Cardiac fibroblast (primary cell): ENCODE measurements around the gene APH1B.

Source experiments
- DNase-seq, 2 donors: peaks; one replicate each; pipeline versions ENCODE4 v3.0.0 to v3.0.0-alpha.2; 2010; ENCODE audit warnings: low read depth in 2 of 2
- H3K4me3 ChIP-seq, 2 donors: replicated peaks in 1 of 2; 1 replicate in 1 of 2; 2 replicates in 1 of 2; pipeline ENCODE4 v1.5.1; 2011; ENCODE audit warnings: low read depth in 2 of 2, low read length in 2 of 2, mild to moderate bottlenecking in 2 of 2, moderate library complexity in 1 of 2
- TF ChIP-seq, protein P1 (sequence below): IDR thresholded peaks from one replicate; pipeline ENCODE4 v1.5.1; 2011; ENCODE audit warnings: low read depth, mild to moderate bottlenecking, low read length, inconsistent platforms

Gene APH1B

DNA sequence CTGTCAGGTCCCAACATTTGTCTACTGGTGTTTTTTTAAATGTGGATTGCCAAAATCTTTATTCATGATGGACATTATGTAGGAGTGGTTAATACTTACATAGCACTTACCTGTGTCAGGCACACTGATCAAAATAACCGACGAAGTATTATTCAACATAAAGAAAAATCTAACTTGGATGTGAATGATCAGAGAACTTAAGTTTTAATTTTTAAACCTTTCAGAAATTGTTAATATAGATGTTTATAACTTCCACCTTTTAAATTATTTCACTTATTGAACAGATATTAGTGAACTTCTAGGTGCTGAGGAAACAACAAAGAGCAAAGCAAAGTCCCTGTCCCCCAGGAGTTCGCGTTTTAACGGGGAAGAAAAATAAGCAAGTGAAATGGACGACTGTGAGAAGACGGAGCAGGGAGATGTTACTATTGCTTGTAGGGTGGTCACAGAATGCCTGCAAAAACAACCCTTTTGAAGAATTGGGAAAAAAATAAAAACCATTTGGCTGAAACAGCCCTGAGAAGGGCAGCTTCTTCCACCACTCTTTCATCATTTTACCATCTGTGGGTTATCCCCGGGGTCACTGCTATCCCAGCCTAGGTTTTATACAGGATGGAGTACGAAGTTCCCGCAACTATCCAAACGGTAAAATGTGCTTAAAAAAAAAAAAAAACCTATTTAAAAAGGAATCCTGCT lies 915 bp upstream of the APH1B start:
- no peak for DNase-seq
- peak overlapping the region; percentile 56 to 80 for H3K4me3 ChIP-seq
- TF ChIP-seq, protein P1, sequence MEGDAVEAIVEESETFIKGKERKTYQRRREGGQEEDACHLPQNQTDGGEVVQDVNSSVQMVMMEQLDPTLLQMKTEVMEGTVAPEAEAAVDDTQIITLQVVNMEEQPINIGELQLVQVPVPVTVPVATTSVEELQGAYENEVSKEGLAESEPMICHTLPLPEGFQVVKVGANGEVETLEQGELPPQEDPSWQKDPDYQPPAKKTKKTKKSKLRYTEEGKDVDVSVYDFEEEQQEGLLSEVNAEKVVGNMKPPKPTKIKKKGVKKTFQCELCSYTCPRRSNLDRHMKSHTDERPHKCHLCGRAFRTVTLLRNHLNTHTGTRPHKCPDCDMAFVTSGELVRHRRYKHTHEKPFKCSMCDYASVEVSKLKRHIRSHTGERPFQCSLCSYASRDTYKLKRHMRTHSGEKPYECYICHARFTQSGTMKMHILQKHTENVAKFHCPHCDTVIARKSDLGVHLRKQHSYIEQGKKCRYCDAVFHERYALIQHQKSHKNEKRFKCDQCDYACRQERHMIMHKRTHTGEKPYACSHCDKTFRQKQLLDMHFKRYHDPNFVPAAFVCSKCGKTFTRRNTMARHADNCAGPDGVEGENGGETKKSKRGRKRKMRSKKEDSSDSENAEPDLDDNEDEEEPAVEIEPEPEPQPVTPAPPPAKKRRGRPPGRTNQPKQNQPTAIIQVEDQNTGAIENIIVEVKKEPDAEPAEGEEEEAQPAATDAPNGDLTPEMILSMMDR, result no peak

DNA sequence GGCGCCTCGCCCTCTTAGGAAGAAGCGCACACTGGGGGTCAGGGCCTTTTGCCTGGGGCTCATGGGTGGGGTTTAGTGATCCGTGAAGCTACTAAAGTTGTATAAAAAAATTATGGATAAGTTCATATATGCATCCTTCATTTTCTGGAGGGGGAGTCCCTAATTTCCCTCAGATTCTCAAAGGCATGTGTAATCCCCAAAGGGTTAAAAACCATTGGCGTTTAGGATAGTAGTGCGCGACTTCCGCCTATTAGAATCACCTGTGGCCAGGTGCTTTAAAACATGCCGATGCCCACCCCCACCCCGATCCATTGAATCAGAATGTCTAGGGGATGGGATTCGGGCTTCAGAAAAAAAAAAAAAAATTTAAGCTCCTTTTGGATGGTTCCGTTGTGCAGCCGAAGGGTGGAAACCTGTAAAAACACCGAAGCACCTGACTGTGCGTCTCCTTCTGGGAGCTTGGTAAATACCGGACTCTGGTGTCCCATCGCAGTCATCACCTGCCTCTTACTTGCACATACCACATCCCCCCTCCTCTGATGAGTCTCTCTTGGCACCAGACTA lies 570 bp downstream of the APH1B start:
- no peak for DNase-seq
- TF ChIP-seq, protein P1, result no peak
- peak overlapping the region; percentile 79 to 80 for H3K4me3 ChIP-seq

DNA sequence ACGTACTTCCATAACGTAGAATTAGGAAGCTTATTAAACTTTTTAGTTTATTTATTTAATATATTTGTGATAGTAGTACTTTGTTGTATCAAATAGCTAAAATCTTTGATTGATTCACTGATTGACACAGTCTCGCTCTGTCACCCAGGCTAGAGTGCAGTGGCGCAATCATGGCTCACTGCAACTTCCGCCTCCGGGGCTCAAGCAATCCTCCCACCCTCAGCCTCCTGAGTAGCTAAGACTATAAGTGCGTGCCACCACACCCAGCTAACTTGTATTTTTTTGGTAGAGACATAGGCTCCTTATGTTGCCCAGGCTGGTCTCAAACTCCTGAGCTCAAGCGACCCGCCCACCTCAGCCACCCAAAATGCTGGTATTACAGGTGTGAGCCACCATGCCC lies 5.7 kb downstream of the APH1B start:
- H3K4me3 ChIP-seq, result no peak overlapping the region
- TF ChIP-seq, protein P1, result no peak
- no peak for DNase-seq

DNA sequence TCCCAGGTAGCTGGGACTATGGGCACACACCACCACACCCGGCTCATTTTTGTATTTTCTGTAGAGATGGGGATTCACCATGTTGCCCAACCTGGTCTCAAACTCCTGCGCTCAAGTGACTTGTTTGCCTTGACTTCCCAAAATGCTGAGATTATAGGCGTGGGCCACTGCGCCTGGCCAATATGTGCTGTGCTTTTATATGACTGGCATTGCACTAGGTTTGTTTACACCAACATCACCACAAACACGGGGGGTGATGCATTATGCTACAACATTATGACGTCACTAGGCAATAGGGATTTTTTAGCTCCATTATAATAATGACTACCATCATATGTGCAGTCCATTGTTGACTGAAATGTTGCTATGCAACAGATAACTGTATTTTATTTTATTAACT lies 6.9 kb downstream of the APH1B start:
- H3K4me3 ChIP-seq, result no peak overlapping the region
- DNase-seq, result no peak
- TF ChIP-seq, protein P1, result no peak

DNA sequence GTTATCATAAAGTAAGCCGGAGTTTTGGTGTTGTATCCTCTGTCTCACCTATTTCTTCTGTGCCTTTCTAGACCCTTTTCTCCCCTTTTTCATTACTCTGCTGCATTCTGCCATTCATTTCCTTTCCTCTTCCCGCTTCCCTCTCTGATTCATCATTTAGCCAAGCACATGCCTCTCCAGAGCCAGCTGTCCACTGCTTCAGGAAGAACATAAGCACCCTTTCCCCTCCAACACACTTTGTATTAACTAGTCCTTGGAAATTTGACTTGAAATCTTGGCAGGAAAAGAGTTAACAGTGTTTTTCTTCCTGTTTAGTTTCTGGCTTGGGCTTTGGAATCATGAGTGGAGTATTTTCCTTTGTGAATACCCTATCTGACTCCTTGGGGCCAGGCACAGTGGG lies 9.7 kb downstream of the APH1B start:
- no peak overlapping the region for H3K4me3 ChIP-seq
- peak; percentile 52 to 55 for DNase-seq
- TF ChIP-seq, protein P1, result no peak

DNA sequence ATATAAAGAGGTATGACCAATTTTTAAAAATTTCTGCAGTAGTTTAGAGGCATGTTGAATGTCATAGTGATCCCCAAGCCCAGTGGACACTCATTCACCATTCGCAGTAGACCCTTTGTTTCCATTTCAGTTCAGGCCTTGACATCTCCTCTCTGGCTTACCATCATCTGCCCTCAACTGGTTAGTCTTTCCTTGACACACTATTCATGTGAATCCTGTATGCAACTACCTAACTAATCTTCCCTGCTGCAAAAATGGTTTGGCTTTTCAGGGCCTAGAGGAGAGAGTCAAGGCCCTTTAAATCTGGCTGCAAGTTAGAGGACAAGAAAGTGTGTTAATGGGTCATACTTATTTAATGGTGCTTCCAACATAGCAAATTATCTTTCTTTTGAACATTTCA lies 10.9 kb downstream of the APH1B start:
- TF ChIP-seq, protein P1, result no peak
- H3K4me3 ChIP-seq, result no peak overlapping the region
- DNase-seq, result peak; percentile 22 to 26
